Panc1 (cell line): ENCODE measurements around the gene HS1BP3. TPM values are rescaled to one million over a fixed set of nuclear protein-coding genes. Genes with fewer than 3 reads are reported as not detected.

Experiments used
- ATAC-seq: fragments of 200-7000 bp; cut with Tn5 transposase; 2 replicates; pipeline ENCODE4 v1.9.1; 2020; ENCODE audit warnings: mild to moderate bottlenecking, moderate library complexity
- BruUV-seq: library from RNA; stranded (reverse); fragments of 400-500 nt; replicated peaks from 2 replicates; lab custom pipeline; 2021; lab: Mats Ljungman, UMichigan
- CTCF ChIA-PET: fragments of 300-600 bp; sonication (Branson Sonifier 250); formaldehyde crosslinking; loops from one replicate; lab custom pipeline; 2022; ENCODE audit warnings: antibody characterized with exemption; lab: Charles Lee
- POLR2A ChIA-PET: fragments of 300-600 bp; sonication (Branson Sonifier 250); formaldehyde crosslinking; loops from one replicate; lab custom pipeline; 2022; ENCODE audit warnings: antibody characterized with exemption; lab: Charles Lee
- DNase-seq: peaks from one replicate; pipeline ENCODE4 v3.0.0-alpha.2; 2010; ENCODE audit warnings: low read depth, low spot score
- H3K27ac ChIP-seq: 2 replicates; pipeline ENCODE4 v1.5.1; 2011; ENCODE audit warnings: mild to moderate bottlenecking, low read length, inconsistent platforms
- H3K27me3 ChIP-seq: fragments of 200-500 bp; sonication (Bioruptor generic); 2 replicates; pipeline ENCODE4 v1.6.0; 2014; ENCODE audit warnings: low read length, inconsistent platforms; ENCODE audit not compliant: control insufficient read depth, insufficient read depth
- H3K36me3 ChIP-seq: fragments of 200-500 bp; sonication (Bioruptor generic); 2 replicates; pipeline ENCODE4 v1.5.1; 2014; ENCODE audit warnings: inconsistent platforms, mild to moderate bottlenecking, low read length, moderate library complexity; ENCODE audit not compliant: control insufficient read depth, insufficient read depth
- H3K4me1 ChIP-seq: 2 replicates; pipeline ENCODE4 v1.5.1; 2011; ENCODE audit warnings: inconsistent platforms, mild to moderate bottlenecking, low read length, moderate library complexity; ENCODE audit not compliant: control insufficient read depth, insufficient read depth
- H3K4me3 ChIP-seq, 2 experiments: 2 replicates each; pipeline ENCODE4 v1.5.1; 2011 to 2012; ENCODE audit warnings: low read depth in 2 of 2, low read length in 2 of 2, mild to moderate bottlenecking in 2 of 2, inconsistent platforms in 1 of 2, moderate library complexity in 1 of 2
- H3K9me3 ChIP-seq: fragments of 200-500 bp; sonication (Bioruptor generic); 2 replicates; pipeline ENCODE4 v1.5.1; 2014; ENCODE audit warnings: low read depth, mild to moderate bottlenecking, inconsistent platforms, low read length, moderate library complexity; ENCODE audit not compliant: control insufficient read depth, insufficient read depth
- CTCF ChIP-seq: fragments of 450-650 bp; IDR thresholded peaks from 2 replicates; pipeline ENCODE4 v1.5.1; 2017; ENCODE audit warnings: mild to moderate bottlenecking
- POLR2AphosphoS5 ChIP-seq: IDR thresholded peaks from 2 replicates; pipeline ENCODE4 v1.6.1; 2012; ENCODE audit warnings: mild to moderate bottlenecking, low read depth, low read length, moderate library complexity
- SIN3A ChIP-seq: IDR thresholded peaks from 2 replicates; pipeline ENCODE4 v1.6.1; 2012; ENCODE audit warnings: low read depth, mild to moderate bottlenecking, low read length, moderate library complexity, borderline replicate concordance; ENCODE audit not compliant: insufficient read depth
- TCF7L2 ChIP-seq: IDR thresholded peaks from 2 replicates; pipeline ENCODE4 v1.6.1; 2011; ENCODE audit warnings: mild to moderate bottlenecking, low read depth, low read length, inconsistent platforms
- in situ Hi-C: cut with HindIII; loops from 2 replicates; pipeline ENCODE4 v1.10.0; 2016; ENCODE audit warnings: low sequenced_read_pairs, low pct_unique_long_range_greater_than_20kb
- intact Hi-C: fragments of 100-400 bp; cut with micrococcal nuclease; formaldehyde crosslinking; loops from one replicate; pipeline ENCODE4 v1.10.0; 2022; ENCODE audit not compliant: unreplicated experiment
- total RNA-seq: library from RNA; stranded (reverse); gene quantifications from one replicate; pipeline ENCODE4 v1.2.1, GENCODE V29; 2021; ENCODE audit not compliant: unreplicated experiment
- TF ChIP-seq, protein P1 (sequence below), 2 experiments: IDR thresholded peaks; 2 replicates each; pipeline ENCODE4 v1.6.1; 2011 to 2012; ENCODE audit warnings: low read depth in 2 of 2, control low read depth in 1 of 2, low read length in 1 of 2, mild to moderate bottlenecking in 1 of 2, moderate library complexity in 1 of 2; ENCODE audit not compliant: insufficient read depth in 1 of 2

HS1BP3 gene
- total RNA-seq, 1 experiment from 2014 or later, result 46.1 TPM

DNA sequence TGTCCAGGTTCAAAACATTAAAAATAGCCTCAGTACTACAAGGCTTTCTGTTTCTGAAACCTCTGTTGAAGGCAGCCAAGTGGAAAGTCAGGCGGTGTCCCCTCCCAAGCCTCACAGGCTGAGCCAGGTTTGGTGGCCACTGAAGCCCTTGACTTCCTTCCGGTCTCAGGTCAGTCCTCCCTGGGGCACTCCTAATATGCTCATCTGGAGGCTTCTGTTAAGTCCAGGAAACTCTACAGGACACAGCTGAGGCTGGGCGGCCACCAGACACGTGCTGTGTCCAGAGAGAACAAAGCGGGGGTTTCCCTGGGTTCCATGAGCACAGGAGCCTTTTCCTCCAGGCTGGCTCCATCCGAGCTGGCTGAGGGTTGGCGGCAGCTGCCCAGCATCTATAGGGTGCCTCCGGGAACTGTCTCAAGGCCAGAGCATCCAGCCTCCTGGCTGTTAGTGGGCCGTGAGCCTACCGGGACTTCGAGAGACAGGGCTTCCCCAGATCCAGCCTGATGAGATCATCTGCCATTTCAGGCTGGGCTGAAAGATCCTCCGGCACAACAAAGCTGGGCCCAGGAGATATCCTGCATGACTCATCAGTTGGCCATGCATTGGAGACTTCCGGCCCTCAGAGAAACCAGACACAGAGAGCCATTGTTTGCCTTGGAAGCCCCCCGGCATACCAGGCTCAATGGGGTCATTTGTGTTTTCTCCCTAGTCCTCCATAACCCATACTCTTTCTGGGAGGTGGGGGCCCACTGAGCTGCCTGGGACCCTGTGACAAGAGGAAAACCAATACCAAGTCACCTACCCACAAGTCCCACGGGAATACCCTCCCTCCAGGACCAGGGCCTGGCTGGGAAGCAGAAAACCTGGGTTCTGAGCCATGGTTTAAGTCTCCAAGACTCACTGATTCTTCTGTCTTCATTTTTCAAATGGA lies 71.7 kb downstream of the HS1BP3 start:
- peak; percentile 64 for ATAC-seq
- in situ Hi-C loops (no loop called here), intact Hi-C loops (no loop called here)
- H3K9me3 ChIP-seq, result no peaks in the 10 kb centered on the region
- POLR2A ChIA-PET, result interaction anchor here (1.0 kb wide), 1 partner anchor 20 kb away, joined by 3 read pairs; no protein-coding TSS in a partner anchor
- no TSS peak for BruUV-seq
- CTCF ChIA-PET, result no interaction called here
- H3K36me3 ChIP-seq, result no peaks in the 10 kb centered on the region
- H3K4me3 ChIP-seq, result no peak overlapping the region
- no peaks in the 10 kb centered on the region for H3K27me3 ChIP-seq
- H3K4me1 ChIP-seq, result peaks cover 43% of the 10 kb centered on the region
- no peak for DNase-seq
- H3K27ac ChIP-seq, result peak overlapping the region; percentile 75
- TF ChIP-seq CTCF (no peak), SIN3A (no peak), TCF7L2 (peak; percentile 93)
- TF ChIP-seq, protein P1, sequence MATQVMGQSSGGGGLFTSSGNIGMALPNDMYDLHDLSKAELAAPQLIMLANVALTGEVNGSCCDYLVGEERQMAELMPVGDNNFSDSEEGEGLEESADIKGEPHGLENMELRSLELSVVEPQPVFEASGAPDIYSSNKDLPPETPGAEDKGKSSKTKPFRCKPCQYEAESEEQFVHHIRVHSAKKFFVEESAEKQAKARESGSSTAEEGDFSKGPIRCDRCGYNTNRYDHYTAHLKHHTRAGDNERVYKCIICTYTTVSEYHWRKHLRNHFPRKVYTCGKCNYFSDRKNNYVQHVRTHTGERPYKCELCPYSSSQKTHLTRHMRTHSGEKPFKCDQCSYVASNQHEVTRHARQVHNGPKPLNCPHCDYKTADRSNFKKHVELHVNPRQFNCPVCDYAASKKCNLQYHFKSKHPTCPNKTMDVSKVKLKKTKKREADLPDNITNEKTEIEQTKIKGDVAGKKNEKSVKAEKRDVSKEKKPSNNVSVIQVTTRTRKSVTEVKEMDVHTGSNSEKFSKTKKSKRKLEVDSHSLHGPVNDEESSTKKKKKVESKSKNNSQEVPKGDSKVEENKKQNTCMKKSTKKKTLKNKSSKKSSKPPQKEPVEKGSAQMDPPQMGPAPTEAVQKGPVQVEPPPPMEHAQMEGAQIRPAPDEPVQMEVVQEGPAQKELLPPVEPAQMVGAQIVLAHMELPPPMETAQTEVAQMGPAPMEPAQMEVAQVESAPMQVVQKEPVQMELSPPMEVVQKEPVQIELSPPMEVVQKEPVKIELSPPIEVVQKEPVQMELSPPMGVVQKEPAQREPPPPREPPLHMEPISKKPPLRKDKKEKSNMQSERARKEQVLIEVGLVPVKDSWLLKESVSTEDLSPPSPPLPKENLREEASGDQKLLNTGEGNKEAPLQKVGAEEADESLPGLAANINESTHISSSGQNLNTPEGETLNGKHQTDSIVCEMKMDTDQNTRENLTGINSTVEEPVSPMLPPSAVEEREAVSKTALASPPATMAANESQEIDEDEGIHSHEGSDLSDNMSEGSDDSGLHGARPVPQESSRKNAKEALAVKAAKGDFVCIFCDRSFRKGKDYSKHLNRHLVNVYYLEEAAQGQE (IDR thresholded peaks at IDR 0.05; ENCODE audit: insufficient read depth in 1 of 2, low read depth in 2 of 2, low read length in 1 of 2), result no peak

DNA sequence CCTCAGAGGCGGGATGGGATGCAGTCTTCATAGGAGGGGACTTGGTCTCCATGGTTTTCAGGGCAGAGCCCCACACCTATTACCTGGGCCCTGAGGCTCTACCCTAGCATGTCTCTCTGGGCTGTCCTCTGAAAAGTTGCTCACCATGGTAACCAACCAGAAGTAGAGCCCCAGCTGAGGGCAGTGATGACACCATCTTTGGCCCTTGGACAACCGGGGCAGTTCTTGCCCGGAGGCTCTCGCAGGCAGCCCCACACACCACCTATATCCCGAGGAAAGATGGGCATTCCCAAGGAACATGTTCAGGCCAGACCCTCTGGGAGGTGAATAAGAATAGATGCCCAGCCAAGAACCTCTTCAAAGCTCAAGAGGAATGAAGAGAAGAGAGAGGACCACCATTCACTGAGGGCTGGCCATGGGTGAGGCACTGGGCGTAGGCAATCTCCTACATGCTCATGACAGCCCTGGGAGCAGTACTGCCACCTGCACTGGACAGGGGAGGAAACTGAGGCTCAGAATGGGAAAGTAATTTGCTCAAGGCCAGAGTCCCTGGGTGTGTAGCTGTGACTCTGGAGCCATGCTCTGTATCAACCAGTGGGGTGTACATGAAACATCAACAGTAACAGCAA lies 72.5 kb downstream of the HS1BP3 start:
- Histone ChIP-seq H3K27ac (peak overlapping the region; percentile 75), H3K27me3 (no peaks in the 10 kb centered on the region), H3K9me3 (no peaks in the 10 kb centered on the region), H3K4me3 (no peak overlapping the region), H3K36me3 (no peaks in the 10 kb centered on the region), H3K4me1 (peaks cover 35% of the 10 kb centered on the region)
- CTCF ChIA-PET, result interaction anchor here (0.7 kb wide), 1 partner anchor 346 kb away, joined by 3 read pairs; no protein-coding TSS in a partner anchor
- POLR2A ChIA-PET, result no interaction called here
- intact Hi-C loops (no loop called here), in situ Hi-C loops (no loop called here)
- TF ChIP-seq SIN3A (no peak), POLR2AphosphoS5 (no peak), CTCF (no peak), TCF7L2 (no peak)
- TF ChIP-seq, protein P1 (IDR thresholded peaks at IDR 0.05; ENCODE audit: insufficient read depth in 1 of 2, low read depth in 2 of 2, low read length in 1 of 2), result no peak
- ATAC-seq (no peak), DNase-seq (no peak)
- no TSS peak for BruUV-seq
